Measurements from ENCODE around the gene IER5L.

The IER5L gene

DNA sequence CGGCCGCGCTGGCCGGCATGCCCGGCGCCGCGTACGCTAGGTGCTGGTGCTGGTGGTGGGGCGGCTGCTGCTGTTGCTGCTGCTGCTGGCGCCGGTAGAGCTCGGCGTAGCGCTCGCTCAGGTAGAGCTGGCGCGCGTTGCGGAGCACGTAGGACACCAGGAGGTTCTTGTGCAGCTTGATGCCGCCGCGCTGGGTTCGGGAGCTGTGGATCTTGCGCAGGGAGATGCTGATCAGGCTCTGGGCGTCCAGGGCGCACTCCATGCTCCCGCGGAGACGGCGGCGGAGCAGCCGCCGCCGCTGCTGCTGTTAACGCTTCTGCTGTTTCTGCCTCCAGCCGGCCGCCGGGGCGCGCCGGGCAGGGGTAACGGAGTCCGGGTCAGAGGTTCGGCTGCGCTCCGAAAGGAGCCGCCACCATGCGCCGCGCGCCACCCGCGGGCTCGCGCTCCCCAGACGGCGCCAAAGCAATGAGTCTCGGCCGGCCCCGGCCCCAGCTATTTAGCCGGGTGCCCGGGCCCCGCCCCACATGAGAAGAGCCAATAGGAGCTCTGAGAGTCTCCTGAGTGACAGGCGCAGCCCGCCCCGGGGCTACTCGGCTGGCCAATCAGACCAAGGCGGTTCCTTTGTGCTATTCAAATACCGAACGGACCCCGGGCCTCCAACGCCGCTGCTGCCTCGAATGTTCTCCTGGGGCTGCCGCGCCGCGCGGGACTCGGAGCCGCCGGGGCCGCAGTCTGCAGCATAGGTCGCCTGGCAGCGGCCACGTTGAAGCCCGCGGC, at the start of gene IER5L:
TSS of gene IER5L (minus strand) at position 471 of the 777 bp plus-strand sequence. CDS start at position 262, 209 bp downstream.
- DNase-seq = peak; percentile 96

DNA sequence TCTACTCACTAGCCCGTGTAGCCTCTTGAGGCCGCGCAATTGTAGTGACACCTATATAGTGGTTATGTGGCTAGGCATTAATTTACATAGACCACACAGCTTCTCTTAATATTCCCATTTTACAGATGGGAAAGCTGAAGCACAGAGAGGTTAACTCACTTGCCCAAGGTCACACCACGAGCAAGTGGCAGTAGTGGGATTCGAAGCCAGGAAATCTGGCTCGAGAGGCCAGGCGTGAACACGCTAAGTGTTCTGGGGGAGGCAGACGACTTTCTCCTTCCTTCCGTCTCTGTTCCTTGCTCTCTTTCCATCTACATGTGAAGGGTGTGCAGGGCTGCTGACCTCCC, 49.8 kb upstream of the IER5L start:
- no peak for DNase-seq

DNA sequence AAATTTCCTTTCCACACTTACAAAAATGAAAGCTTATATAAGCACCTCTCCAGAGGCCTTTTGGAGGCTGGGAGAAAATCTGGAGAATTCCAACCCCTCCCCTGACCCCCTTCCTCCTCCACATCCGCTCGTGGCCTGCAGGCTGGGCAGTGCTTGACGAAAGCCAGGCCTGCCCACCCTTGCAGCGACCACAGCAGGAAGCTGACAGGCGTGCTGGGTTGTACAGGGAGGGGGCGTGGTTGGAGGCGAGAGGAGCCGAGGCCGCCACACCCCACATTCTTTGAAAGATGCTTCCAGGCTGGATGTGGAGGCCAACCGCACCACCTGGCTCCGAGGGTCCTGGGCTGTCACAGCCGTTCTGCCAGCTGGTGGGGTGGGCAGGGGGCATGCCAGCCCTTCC, 47.8 kb upstream of the IER5L start:
- DNase-seq = peak; percentile 42

DNA sequence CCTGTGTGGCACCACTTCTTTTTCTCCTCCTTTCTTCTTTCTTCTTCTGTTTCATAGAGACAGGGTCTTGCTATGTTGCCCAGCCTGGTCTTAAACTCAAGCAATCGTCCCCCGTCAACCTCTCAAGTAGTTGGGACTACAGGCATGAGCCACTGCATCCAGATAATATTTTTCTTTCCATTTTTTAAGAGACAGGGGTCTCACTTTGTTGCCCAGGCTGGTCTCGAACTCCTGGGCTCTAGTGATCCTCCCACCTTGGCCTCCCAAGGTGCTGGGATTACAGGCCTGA, 47.4 kb upstream of the IER5L start:
- DNase-seq = no peak

DNA sequence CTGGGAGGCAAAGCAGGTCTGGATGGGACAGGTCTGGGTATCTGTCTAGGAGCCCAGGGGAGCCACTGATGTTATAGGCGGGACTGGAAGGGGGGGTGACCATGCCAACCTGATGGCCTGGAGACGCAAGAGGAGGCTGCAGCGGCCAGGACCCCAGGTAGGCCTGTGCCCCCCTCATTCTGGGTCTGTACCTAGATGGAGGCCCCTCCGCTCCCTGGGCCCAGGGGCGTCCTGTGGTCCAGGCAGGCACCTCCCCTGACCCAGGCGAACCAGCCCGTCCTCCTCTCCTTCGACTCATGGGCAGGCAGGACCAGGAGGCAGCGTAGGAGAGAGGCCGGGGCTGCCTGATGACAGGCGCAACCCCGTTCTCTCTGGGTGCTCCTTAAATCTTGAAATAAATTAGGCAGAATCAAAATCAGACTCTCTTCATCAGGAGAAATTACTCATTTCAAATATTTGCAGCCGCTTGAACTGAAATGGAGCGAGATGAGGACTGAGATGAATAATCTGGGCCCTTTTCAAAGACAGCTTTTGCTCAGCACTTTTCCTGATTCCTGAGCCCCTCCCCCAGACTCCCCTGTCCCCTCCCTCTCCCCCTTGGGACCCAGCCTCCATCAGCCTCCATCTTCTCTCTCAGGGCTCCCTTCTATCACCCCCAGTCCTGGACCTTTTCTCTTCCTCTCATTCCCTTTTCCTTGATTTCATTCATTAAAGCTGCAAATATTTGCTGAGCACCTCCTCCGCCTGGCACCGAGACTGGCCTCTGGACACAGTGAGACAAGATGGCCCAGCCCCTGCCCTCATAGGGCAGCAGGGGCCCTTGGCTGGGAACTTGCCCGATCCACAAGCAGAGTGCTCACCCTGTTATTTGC, 46.8 kb upstream of the IER5L start:
- peak; percentile 61 for DNase-seq

DNA sequence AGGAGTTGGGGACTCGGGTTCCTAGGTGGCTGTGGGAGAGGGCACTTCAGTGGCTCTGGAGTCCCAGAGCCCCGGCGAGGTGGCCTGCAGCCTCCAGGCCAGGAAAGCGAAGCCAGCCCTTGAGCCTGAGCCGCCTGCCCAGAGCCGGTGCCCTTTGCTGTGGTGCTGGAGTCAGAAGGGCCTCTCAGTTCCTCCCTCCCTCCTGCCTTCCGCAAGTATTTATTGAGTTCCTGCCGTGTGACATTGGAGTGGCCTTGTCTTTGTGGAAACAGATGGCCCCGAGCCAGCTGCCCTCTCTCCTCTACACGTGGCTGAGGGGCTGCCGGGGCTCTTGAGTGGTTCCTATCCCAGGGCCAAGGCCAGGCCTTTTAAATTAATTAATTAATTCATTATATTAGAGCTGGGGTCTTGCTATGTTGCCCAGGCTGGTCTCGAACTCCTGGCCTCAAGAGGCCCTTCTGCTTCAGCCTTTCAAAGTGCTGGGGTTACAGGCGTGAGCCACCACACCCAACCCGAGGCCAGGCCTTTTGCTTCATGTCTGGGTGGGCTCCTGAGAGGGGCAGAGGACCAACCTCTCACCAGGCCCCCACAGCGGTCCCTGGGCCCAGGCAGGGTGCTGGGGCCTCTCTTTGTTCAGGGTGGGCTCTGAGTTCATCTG, 45.6 kb upstream of the IER5L start:
- DNase-seq = no peak

DNA sequence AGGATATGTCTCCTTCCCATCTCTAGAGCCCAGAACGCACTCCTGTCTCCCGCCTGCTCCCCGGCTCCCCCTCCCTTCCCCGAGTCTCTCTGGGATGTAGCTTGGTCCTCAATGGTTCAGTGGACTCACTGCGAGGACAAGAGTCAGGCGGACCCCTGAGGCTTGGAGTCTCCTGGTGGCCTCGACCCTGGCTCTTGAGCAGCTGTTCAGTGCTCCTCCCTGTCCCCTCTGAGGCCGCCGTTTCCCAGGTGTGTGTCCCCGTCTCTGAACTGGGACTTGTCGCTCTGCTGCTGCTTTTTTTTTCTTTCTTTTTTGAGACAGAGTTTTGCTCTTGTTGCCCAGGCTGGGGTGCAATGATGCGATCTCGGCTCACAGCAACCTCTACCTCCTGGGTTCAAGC, 44.8 kb upstream of the IER5L start:
- no peak for DNase-seq

DNA sequence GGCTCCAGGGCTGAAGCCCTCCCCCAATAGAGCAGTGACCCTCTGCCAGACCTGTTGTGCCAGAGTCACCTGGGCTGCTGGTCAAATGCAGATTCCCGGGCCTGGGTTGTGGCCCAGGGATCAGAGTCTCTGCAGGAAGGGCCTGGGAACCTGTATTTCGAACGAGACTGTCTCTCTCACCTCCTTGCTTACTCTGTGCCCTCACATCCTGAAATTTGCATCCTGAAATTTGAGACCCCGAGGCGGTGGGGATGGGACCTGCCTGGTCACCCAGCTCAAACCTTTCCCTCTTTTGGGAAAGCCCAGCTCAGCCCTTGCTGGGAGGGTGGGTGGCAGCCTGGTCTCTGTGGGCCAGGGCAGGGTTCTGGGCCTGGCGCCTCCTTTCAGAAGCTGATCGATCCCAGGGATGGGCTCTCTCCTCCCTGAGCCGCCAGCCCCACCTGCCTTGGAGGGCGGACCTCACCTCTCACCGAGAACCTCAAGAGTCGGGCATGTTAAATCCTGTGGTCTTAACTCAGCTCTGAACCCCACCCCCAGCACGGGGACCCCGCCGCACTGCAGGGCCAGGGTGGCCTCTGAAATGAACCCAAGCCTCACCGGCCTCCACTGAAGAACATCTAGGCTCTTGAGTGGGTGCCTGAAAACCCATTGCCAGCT, 44.0 kb upstream of the IER5L start:
- DNase-seq = no peak

DNA sequence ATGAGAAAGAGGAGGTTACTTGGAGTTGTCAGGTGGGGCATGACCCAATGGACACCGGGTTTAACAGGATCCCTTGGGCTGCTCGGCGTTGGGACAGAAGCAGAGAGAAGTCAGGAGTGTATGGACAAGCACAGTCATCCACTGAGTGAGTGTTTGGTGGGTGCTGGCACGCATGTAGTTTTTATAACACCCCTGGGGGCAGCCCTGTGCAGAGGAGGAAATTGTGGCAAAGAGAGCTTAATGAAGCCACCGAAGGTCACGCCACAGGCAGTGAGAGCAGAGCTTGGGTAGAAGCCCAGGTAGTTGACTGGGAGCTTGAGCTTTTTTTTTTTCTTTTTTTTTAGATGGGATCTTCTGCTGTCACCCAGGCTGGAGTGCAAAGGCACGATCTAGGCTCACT, 43.2 kb upstream of the IER5L start:
- DNase-seq = no peak

DNA sequence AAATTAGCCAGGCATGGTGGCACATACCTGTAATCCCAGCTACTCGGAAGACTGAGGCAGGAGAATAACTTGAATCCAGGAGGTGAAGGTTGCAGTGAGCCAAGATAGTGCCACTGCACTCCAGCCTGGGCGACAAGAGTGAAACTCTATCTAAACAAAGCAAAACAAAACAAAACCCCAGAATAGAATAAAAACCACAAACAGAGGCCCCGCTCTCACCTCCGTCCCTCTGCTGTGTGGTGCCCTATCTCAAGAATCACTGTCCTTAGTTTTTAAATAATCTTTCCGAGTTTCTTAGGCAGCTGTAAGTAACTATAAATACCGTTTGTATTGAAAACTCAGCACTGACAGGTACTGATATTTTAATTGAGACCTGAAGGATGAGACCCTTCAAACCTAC, 42.7 kb upstream of the IER5L start:
- no peak for DNase-seq

DNA sequence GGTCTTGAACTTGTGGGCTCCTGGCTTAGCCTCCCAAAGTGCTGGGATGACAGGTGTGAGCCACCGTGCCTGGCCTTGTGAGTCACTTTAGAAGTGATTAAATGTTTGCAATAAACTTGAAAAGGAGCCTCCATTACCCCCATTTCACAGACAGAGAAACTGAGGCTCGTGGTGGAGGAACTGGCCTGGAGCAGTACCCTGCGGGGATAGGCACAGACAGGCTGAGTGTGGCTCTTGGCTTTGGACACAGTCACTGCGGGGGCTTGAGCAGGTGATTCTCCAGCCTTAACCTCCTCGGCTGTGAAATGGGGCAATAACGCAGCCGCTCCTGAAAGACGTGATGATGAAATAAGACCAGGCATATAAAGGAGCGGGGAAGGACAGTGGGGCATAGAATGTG, 40.9 kb upstream of the IER5L start:
- no peak for DNase-seq

DNA sequence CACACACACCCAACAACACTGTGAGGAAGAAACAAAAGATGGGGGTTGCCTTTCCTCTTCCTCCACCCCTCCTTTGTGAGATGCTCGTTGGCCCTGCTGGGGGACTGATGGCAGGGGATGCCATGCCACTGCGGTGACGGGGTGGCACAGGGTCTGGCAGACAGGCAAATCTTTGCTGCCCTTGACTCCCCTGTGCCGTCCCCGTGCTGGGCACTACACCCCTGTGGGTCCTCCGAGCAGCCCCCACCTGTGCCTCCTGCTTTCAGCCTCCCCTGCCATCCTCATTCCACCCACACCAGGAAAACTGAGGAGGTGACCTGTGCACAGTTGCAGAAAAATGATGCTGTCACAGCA, 40.2 kb upstream of the IER5L start:
- no peak for DNase-seq

DNA sequence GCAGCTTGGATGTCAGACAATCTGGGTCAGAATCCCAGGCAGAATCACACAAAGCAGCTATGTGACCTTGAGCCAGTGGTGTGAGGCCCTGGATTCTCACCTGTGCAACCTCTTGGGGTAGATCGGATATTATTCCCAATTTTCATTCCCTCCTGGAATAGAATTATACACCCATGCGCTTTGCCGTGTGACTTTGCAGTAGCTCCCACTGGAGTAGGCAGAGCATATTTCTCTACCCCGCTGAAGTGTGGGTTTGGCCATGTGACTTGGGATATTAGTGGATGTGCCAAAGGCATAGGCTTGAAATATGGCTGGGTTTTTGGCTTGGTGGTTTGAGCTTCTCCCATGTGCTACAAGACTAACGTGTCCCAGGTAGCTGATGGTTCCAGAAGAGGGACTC, 35.5 kb upstream of the IER5L start:
- DNase-seq = no peak

DNA sequence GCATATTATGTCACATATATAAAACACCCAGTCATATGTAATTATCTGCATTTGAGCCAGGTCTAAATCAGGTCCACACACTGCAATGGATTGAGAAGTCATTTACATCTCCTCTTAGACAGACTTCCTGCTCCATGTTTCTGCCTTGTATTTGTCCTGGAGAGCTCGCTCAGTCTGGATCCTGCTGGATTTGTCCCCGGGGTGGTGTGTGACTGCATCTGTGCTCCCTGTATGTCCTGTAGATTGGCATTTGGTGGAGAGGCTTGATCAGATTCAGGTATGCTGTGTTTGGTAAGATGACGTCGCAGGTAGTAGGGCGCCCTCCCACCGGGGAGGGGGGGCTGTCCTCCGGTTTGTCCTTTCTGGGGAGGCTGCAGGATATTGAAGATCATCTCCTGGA, 33.6 kb upstream of the IER5L start:
- no peak for DNase-seq

DNA sequence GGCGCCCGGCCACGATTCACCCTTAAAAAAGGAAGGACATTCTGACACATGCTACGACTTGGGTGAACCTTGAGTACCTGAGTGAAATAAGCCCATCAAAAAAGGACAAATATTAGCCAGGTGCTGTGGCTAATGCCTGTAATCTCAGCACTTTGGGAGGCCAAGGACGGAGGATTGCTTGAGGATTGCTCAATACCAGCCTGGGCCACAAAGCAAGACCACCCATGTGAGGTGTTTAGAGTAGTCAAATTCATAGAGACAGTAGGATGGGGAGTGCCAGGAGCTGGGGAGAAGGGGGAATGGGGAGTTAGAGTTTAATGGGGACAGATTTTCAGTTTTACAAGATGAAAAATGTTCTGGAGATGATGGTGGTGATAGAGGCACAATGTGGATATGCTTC, 32.1 kb upstream of the IER5L start:
- DNase-seq = no peak

DNA sequence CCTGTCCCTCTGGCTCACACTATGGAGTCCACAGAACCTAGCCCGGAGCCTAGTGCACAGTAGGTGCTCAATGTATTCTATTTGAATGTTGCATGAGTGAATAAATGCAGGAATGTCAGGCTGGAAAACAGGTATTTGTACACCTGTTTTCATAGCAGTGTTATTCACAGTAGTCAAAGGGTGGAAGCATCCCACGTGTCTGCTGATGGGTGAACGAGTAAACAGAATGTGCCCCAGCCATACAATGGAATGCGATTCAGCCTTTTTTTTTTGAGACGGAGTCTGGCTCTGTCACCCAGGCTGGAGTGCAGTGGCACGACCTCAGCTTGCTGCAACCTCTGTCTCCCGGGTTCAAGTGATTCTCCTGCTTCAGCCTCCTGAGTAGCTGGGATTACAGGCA, 31.5 kb upstream of the IER5L start:
- DNase-seq = no peak

DNA sequence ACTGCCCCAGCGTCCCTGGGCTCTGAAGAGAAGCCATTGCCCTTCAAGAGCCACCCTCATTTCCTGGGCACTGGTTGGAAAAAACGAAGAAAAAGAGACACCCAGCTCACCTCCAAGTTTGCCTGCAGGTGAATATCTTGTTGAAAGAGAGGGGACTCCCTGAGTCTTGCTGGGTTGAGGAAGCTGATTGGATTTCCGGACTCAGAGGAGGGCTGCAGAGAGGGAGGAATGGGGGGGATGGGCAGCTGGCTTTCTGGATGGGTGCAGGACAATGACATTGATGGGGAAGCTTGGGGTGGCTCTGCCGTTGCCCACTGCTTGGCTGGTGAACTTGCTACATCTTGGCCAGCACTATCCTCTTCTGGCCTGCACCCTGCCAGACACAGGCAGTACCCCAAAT, 31.0 kb upstream of the IER5L start:
- DNase-seq = no peak

DNA sequence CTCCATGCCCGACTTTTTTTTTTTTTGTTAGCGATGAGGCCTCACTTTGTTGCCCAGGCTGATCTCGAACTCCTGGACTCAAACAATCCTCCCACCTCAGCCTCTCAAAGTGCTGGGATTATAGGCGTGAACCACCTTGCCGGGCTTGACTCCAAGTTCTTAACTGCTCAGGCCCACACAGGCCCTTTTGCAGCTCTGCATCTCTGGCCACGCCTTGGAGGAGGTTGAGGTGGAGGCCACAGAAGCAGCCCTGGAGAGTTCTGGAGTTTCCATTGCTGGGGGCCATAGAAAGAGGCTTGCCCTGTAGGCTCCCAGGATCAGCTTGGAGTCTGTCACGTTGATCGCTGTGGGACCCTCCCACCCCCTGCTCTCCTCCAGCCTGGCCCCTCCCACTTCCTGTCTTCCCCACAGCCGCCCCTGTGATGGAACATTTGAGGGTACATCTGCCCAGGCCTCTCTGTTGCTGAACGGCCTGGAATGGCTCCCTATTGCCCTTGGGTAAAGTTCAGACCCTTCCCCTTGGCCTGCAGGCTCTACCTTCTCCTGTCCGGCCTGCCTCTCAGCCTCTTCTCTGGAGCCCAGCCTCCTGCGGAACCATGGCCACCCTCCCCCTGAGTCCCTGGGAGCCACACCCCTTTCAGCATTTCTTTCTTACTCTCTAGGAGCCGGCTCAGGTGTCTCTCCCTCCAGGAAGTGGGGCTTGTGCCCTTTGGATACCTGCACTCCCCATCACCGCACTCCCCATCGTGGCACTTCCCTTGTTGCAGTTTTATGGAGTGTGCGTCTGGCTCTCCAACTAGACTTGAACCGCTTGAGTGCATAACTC, 30.4 kb upstream of the IER5L start:
- DNase-seq = no peak

DNA sequence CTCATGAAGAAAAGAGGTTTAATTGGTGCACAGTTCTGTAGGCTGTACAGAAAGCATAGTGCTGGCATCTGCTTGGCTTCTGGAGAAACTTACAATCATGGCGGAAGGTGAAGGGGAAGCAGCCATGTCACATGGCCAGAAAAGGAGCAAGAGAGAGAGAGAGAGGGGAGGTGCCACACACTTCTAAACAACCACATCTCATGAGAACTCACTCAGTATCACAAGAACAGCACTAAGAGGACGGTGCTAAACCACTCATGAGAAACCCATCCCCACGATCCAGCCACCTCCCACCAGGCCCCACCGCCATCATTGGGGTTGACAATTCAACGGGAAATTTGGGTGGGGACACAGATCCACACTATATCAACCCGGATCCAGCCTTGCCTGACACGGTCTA, 28.8 kb upstream of the IER5L start:
- no peak for DNase-seq

DNA sequence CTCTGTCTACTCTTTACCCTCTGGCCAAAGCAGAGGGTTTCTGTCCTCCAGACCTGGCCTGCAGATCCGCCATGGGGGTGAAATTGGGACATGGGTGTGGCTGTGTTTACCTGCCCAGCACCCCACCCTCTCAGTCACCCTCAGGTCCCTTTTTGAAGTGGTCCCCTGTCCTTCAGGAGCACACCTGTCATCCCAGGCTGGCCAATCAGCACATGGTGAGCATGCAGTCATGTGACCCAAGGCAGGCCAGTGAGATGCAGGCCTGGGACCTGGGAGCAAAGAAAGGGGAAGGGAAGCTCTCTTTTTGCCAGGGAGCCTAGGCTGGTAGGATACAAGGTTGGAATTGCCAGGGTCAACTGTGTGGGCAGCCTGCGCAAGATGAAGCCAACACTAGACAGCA, 28.3 kb upstream of the IER5L start:
- no peak for DNase-seq

DNA sequence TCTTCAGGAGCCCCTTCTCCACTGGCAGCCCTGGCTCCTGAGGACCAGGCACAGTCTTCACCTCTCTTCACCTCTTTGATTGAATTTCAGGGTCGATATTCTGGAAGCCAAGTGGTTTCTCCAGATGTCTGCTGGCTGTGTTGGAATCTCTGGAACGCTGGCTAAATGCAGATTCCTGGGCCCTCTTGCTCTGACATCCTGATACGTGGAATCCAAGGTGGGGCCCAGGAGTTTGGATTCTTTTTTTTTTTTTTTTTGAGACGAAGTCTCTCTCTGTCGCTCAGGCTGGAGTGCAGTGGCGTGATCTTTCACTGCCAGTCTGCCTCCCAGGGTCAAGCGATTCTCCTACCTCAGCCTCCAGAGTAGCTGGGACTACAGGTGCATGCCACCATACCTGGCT, 26.8 kb upstream of the IER5L start:
- DNase-seq = no peak

DNA sequence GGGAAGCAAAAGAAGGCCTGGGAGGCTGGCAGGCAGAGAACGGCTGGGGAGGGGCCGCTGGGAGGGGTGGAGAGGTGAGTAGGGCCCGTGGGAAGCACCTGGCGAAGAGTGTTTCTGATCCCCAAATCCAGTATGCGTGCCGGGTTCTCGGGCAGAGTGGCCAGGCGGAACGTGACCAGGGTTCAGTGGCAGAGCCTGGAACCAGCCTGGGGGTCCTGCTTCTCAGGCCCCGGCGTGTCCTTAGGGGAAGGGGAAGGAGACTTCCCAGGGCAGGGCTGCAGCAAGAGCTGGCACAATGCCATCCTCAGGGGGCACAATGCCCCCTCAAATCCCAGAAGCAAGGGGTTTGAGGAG, 25.5 kb upstream of the IER5L start:
- no peak for DNase-seq
